PC-9 (cell line): ENCODE data around the gene YPEL4.

Experiments used
- CTCF ChIP-seq: fragments of 200-600 bp; sonication (generic); conservative IDR thresholded peaks from 2 replicates; pipeline ENCODE4 v1.6.1; 2017; ENCODE audit warnings: mixed run types, antibody characterized with exemption, mild to moderate bottlenecking, moderate library complexity
- EZH2 ChIP-seq: fragments of 200-600 bp; sonication (generic); IDR thresholded peaks from 2 replicates; pipeline ENCODE4 v1.8.0; 2017; ENCODE audit warnings: antibody characterized with exemption, low read depth

- TF ChIP-seq CTCF (no peak), EZH2 (no peak)
These were observed 25.6 kb upstream of the YPEL4 start for GRCh38 chr11:57675176-57675941.
